ENCODE measurements around the gene KRT37.

KRT37 gene

GRCh38 chr17:41452281-41452680 is 27.9 kb upstream of the KRT37 start:
- no peak overlapping the region for H3K9ac ChIP-seq (ENCODE audit: low read depth, low read length)
- H3K4me3 ChIP-seq (ENCODE audit: low read depth in 1 of 2, low read length in 2 of 2), result no peak overlapping the region
- no peaks in the 10 kb centered on the region for H4K20me1 ChIP-seq (ENCODE audit: insufficient read depth, low read length)
- DNase-seq (no peak), ATAC-seq (ENCODE audit: insufficient read depth, low read depth) (no peak)
- TF ChIP-seq CTCF (IDR thresholded peaks at IDR 0.05; ENCODE audit: borderline replicate concordance, extremely low read depth, low read length, poor library complexity, severe bottlenecking), result no peak
- TF ChIP-seq EZH2 (IDR thresholded peaks at IDR 0.05; ENCODE audit: borderline replicate concordance, low read depth, low read length, severe bottlenecking), result no peak
- H3K27me3 ChIP-seq (ENCODE audit: insufficient read depth, low read length, poor library complexity), result peaks cover 11% of the 10 kb centered on the region
- H2AFZ ChIP-seq (ENCODE audit: low read depth, low read length), result no peak overlapping the region
- H3K4me2 ChIP-seq (ENCODE audit: insufficient read depth, low read length), result no peak overlapping the region
- H3K36me3 ChIP-seq (ENCODE audit: insufficient read depth, low read length), result no peaks in the 10 kb centered on the region
- H3K4me1 ChIP-seq (ENCODE audit: insufficient read depth, low read length), result no peaks in the 10 kb centered on the region
- no peaks in the 10 kb centered on the region for H3K9me3 ChIP-seq (ENCODE audit: insufficient read depth, low read length, severe bottlenecking)
- no peak overlapping the region for H3K27ac ChIP-seq (ENCODE audit: low read length)
- H3K79me2 ChIP-seq (ENCODE audit: insufficient read depth, low read length), result no peaks in the 10 kb centered on the region

- H3K9me3 ChIP-seq (ENCODE audit: insufficient read depth, low read length, severe bottlenecking), result no peaks in the 10 kb centered on the region
- no peak for ATAC-seq (ENCODE audit: insufficient read depth, low read depth)
- H4K20me1 ChIP-seq (ENCODE audit: insufficient read depth, low read length), result no peaks in the 10 kb centered on the region
- H3K4me2 ChIP-seq (ENCODE audit: insufficient read depth, low read length), result no peak overlapping the region
- H3K27ac ChIP-seq (ENCODE audit: low read length), result no peak overlapping the region
- no peak overlapping the region for H3K4me3 ChIP-seq (ENCODE audit: low read depth in 1 of 2, low read length in 2 of 2)
- no peak for DNase-seq
- H3K4me1 ChIP-seq (ENCODE audit: insufficient read depth, low read length), result no peaks in the 10 kb centered on the region
- H3K9ac ChIP-seq (ENCODE audit: low read depth, low read length), result no peak overlapping the region
- peaks cover 6% of the 10 kb centered on the region for H3K27me3 ChIP-seq (ENCODE audit: insufficient read depth, low read length, poor library complexity)
- no peak overlapping the region for H2AFZ ChIP-seq (ENCODE audit: low read depth, low read length)
- TF ChIP-seq CTCF (IDR thresholded peaks at IDR 0.05; ENCODE audit: borderline replicate concordance, extremely low read depth, low read length, poor library complexity, severe bottlenecking) (no peak), EZH2 (IDR thresholded peaks at IDR 0.05; ENCODE audit: borderline replicate concordance, low read depth, low read length, severe bottlenecking) (no peak)
- no peaks in the 10 kb centered on the region for H3K79me2 ChIP-seq (ENCODE audit: insufficient read depth, low read length)
- H3K36me3 ChIP-seq (ENCODE audit: insufficient read depth, low read length), result no peaks in the 10 kb centered on the region
Measured at GRCh38 chr17:41451154-41451728, 26.9 kb upstream of the KRT37 start.

GRCh38 chr17:41449008-41449407 is 24.6 kb upstream of the KRT37 start:
- H2AFZ ChIP-seq (ENCODE audit: low read depth, low read length), result no peak overlapping the region
- no peak overlapping the region for H3K4me3 ChIP-seq (ENCODE audit: low read depth in 1 of 2, low read length in 2 of 2)
- no peak overlapping the region for H3K4me2 ChIP-seq (ENCODE audit: insufficient read depth, low read length)
- no peaks in the 10 kb centered on the region for H4K20me1 ChIP-seq (ENCODE audit: insufficient read depth, low read length)
- no peak overlapping the region for H3K9ac ChIP-seq (ENCODE audit: low read depth, low read length)
- no peaks in the 10 kb centered on the region for H3K9me3 ChIP-seq (ENCODE audit: insufficient read depth, low read length, severe bottlenecking)
- H3K27ac ChIP-seq (ENCODE audit: low read length), result no peak overlapping the region
- no peaks in the 10 kb centered on the region for H3K79me2 ChIP-seq (ENCODE audit: insufficient read depth, low read length)
- ATAC-seq (ENCODE audit: insufficient read depth, low read depth) (no peak), DNase-seq (no peak)
- H3K4me1 ChIP-seq (ENCODE audit: insufficient read depth, low read length), result no peaks in the 10 kb centered on the region
- H3K27me3 ChIP-seq (ENCODE audit: insufficient read depth, low read length, poor library complexity), result peaks cover 17% of the 10 kb centered on the region
- no peaks in the 10 kb centered on the region for H3K36me3 ChIP-seq (ENCODE audit: insufficient read depth, low read length)
- TF ChIP-seq CTCF (IDR thresholded peaks at IDR 0.05; ENCODE audit: borderline replicate concordance, extremely low read depth, low read length, poor library complexity, severe bottlenecking) (no peak), EZH2 (IDR thresholded peaks at IDR 0.05; ENCODE audit: borderline replicate concordance, low read depth, low read length, severe bottlenecking) (no peak)

GRCh38 chr17:41448506-41448905 is 24.1 kb upstream of the KRT37 start:
- H4K20me1 ChIP-seq (ENCODE audit: insufficient read depth, low read length), result no peaks in the 10 kb centered on the region
- no peak for DNase-seq
- H3K36me3 ChIP-seq (ENCODE audit: insufficient read depth, low read length), result no peaks in the 10 kb centered on the region
- no peaks in the 10 kb centered on the region for H3K4me1 ChIP-seq (ENCODE audit: insufficient read depth, low read length)
- no peaks in the 10 kb centered on the region for H3K9me3 ChIP-seq (ENCODE audit: insufficient read depth, low read length, severe bottlenecking)
- peaks cover 20% of the 10 kb centered on the region for H3K27me3 ChIP-seq (ENCODE audit: insufficient read depth, low read length, poor library complexity)
- no peaks in the 10 kb centered on the region for H3K79me2 ChIP-seq (ENCODE audit: insufficient read depth, low read length)
- no peak overlapping the region for H3K4me2 ChIP-seq (ENCODE audit: insufficient read depth, low read length)
- no peak overlapping the region for H2AFZ ChIP-seq (ENCODE audit: low read depth, low read length)
- no peak overlapping the region for H3K27ac ChIP-seq (ENCODE audit: low read length)
- H3K4me3 ChIP-seq (ENCODE audit: low read depth in 1 of 2, low read length in 2 of 2), result no peak overlapping the region
- TF ChIP-seq EZH2 (IDR thresholded peaks at IDR 0.05; ENCODE audit: borderline replicate concordance, low read depth, low read length, severe bottlenecking) (no peak), CTCF (IDR thresholded peaks at IDR 0.05; ENCODE audit: borderline replicate concordance, extremely low read depth, low read length, poor library complexity, severe bottlenecking) (no peak)
- ATAC-seq (ENCODE audit: insufficient read depth, low read depth), result no peak
- no peak overlapping the region for H3K9ac ChIP-seq (ENCODE audit: low read depth, low read length)
